PC-9 (cell line): Measurements from ENCODE around the gene GNG13. TPM values are rescaled to one million over a fixed set of nuclear protein-coding genes. Genes with fewer than 3 reads are reported as not detected.

Source experiments
- BruUV-seq: library from RNA; stranded (reverse); fragments of 400-500 nt; replicated peaks from 2 replicates; lab custom pipeline; 2021; lab: Mats Ljungman, UMichigan
- CTCF ChIA-PET: fragments of 300-600 bp; sonication (Branson Sonifier 250); formaldehyde crosslinking; loops from one replicate; lab custom pipeline; 2022; ENCODE audit warnings: antibody characterized with exemption; lab: Charles Lee
- POLR2A ChIA-PET: fragments of 300-600 bp; sonication (Branson Sonifier 250); formaldehyde crosslinking; loops from one replicate; lab custom pipeline; 2022; ENCODE audit warnings: antibody characterized with exemption; ENCODE audit not compliant: unreplicated experiment; lab: Charles Lee
- DNase-seq, 2 experiments: peaks; one replicate each; pipeline versions ENCODE4 v3.0.0 to v3.0.0-alpha.2; 2015 to 2022; ENCODE audit warnings: mixed read lengths in 1 of 2
- H2AFZ ChIP-seq: fragments of 200-600 bp; sonication (generic); 2 replicates; pipeline ENCODE4 v1.8.1; 2017; ENCODE audit warnings: antibody characterized with exemption
- H3F3A ChIP-seq: fragments of 200-600 bp; sonication (generic); 2 replicates; pipeline ENCODE4 v1.8.1; 2017; ENCODE audit warnings: antibody characterized with exemption, mild to moderate bottlenecking, low read depth; ENCODE audit not compliant: insufficient read depth
- H3K27ac ChIP-seq: fragments of 200-600 bp; sonication (generic); 2 replicates; pipeline ENCODE4 v1.6.1; 2016; ENCODE audit warnings: mixed run types
- H3K27me3 ChIP-seq: fragments of 200-600 bp; sonication (generic); 2 replicates; pipeline ENCODE4 v1.6.1; 2016; ENCODE audit warnings: low read depth, mixed run types; ENCODE audit not compliant: insufficient read depth
- H3K36me3 ChIP-seq: fragments of 200-600 bp; sonication (generic); 2 replicates; pipeline ENCODE4 v1.6.1; 2016; ENCODE audit warnings: low read depth, mixed run types
- H3K4me1 ChIP-seq: fragments of 200-600 bp; sonication (generic); replicated peaks from 2 replicates; pipeline ENCODE4 v1.6.1; 2016; ENCODE audit warnings: mixed run types; ENCODE audit not compliant: insufficient read depth
- H3K4me2 ChIP-seq: fragments of 200-600 bp; sonication (generic); 2 replicates; pipeline ENCODE4 v1.6.1; 2017; ENCODE audit warnings: mixed run types
- H3K4me3 ChIP-seq: fragments of 200-600 bp; sonication (generic); 2 replicates; pipeline ENCODE4 v1.6.1; 2016; ENCODE audit warnings: mixed run types
- H3K79me2 ChIP-seq: fragments of 200-600 bp; sonication (generic); 2 replicates; pipeline ENCODE4 v1.6.1; 2017; ENCODE audit warnings: low read depth, mixed run types
- H3K9me2 ChIP-seq: fragments of 200-600 bp; sonication (generic); 2 replicates; pipeline ENCODE4 v1.8.1; 2017; ENCODE audit warnings: mild to moderate bottlenecking; ENCODE audit not compliant: insufficient read depth
- H3K9me3 ChIP-seq: fragments of 200-600 bp; sonication (generic); 2 replicates; pipeline ENCODE4 v1.8.1; 2016; ENCODE audit warnings: low read depth; ENCODE audit not compliant: insufficient read depth
- H4K20me1 ChIP-seq: fragments of 200-600 bp; sonication (generic); 2 replicates; pipeline ENCODE4 v1.8.1; 2017; ENCODE audit not compliant: insufficient read depth
- EZH2 ChIP-seq: fragments of 200-600 bp; sonication (generic); IDR thresholded peaks from 2 replicates; pipeline ENCODE4 v1.8.0; 2017; ENCODE audit warnings: antibody characterized with exemption, low read depth
- intact Hi-C: fragments of 100-400 bp; cut with micrococcal nuclease; formaldehyde crosslinking; loops from one replicate; pipeline ENCODE4 v1.10.0; 2022; ENCODE audit not compliant: unreplicated experiment
- total RNA-seq: library from RNA; stranded (reverse); gene quantifications from 2 replicates; pipeline ENCODE4 v1.2.3, GENCODE V29; 2021
- TF ChIP-seq, protein P1 (sequence below): fragments of 200-600 bp; sonication (generic); conservative IDR thresholded peaks from 2 replicates; pipeline ENCODE4 v1.6.1; 2017; ENCODE audit warnings: mixed run types, antibody characterized with exemption, mild to moderate bottlenecking, moderate library complexity

The GNG13 gene
- total RNA-seq, 1 experiment from 2014 or later, result not detected

DNA sequence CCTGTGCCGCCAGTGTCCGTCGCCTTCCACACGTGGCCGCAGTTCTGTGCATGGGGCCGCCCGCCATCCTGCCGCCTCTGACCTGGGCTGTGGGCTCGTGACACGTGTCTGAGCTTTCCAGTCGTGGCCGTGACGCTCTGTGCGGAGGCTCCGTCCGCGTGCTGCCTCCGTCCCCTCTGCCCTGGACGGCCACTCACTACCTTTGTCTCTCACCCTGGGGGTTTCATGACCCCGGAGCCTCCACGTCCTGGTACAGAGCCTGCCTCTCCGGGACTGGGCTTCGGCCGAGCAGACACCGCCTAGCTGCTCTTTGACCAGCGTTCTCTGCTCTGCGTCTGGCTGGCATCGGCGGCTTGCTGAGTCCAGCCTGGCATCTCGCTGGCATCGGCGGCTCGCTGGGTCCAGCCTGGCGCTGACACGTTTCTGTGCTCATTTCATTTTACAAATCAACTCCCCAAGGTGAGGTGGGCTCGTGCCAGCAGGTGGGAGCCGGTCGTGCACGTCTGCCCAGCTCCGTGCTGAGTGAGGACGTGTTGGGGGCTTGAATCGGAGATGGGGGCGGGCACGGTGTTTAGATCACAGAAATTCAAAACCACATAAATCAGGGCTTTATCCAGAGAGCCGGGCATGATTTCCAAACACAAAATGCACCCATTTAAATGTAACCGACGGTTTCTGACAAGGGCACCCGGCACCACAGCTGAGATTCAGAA is 44.3 kb upstream of the GNG13 start:
- Histone ChIP-seq H3K79me2 (no peaks in the 10 kb centered on the region), H3K4me1 (no peaks in the 10 kb centered on the region), H3K4me3 (no peak overlapping the region), H3K27me3 (peaks cover 80% of the 10 kb centered on the region), H3F3A (peaks cover 3% of the 10 kb centered on the region; the same call in 1 of the 2 replicates), H3K27ac (no peak overlapping the region), H2AFZ (no peak overlapping the region), H4K20me1 (no peaks in the 10 kb centered on the region), H3K4me2 (no peak overlapping the region), H3K9me3 (no peaks in the 10 kb centered on the region), H3K9me2 (no peaks in the 10 kb centered on the region), H3K36me3 (no peaks in the 10 kb centered on the region)
- intact Hi-C loops, result no loop called here
- no TSS peak for BruUV-seq
- CTCF ChIA-PET, result no interaction called here
- POLR2A ChIA-PET, result no interaction called here
- no peak for DNase-seq
- TF ChIP-seq, protein P1, sequence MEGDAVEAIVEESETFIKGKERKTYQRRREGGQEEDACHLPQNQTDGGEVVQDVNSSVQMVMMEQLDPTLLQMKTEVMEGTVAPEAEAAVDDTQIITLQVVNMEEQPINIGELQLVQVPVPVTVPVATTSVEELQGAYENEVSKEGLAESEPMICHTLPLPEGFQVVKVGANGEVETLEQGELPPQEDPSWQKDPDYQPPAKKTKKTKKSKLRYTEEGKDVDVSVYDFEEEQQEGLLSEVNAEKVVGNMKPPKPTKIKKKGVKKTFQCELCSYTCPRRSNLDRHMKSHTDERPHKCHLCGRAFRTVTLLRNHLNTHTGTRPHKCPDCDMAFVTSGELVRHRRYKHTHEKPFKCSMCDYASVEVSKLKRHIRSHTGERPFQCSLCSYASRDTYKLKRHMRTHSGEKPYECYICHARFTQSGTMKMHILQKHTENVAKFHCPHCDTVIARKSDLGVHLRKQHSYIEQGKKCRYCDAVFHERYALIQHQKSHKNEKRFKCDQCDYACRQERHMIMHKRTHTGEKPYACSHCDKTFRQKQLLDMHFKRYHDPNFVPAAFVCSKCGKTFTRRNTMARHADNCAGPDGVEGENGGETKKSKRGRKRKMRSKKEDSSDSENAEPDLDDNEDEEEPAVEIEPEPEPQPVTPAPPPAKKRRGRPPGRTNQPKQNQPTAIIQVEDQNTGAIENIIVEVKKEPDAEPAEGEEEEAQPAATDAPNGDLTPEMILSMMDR, result no peak
- no peak for TF ChIP-seq EZH2

DNA sequence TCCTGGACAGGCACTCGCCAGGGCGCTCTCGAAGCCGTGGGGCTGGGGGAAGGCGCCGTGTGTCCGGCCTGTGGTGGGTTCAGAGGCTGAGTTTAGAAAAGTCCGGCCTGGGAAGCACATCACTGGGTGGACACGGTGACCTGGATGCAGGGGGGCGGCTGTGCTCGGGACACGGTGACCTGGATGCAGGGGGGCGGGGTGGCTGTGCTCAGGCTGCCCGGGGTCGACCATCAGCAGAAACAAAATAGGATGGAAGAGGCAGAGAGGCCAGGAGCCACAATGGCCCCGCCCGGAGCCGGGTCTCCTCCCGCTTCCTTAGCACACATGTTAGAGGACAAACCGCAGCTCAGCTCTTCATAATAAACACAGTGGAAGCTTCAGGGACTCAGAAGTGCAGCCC is 43.2 kb upstream of the GNG13 start:
- H3K4me2 ChIP-seq, result no peak overlapping the region
- H3K4me1 ChIP-seq, result no peaks in the 10 kb centered on the region
- BruUV-seq, result no TSS peak
- TF ChIP-seq, protein P1, result no peak
- no peak for TF ChIP-seq EZH2
- intact Hi-C loops, result no loop called here
- peaks cover 3% of the 10 kb centered on the region; the same call in 1 of the 2 replicates for H3F3A ChIP-seq
- no peaks in the 10 kb centered on the region for H3K9me3 ChIP-seq
- H3K4me3 ChIP-seq, result no peak overlapping the region
- DNase-seq, result no peak
- H3K9me2 ChIP-seq, result no peaks in the 10 kb centered on the region
- no peaks in the 10 kb centered on the region for H4K20me1 ChIP-seq
- no peaks in the 10 kb centered on the region for H3K79me2 ChIP-seq
- no peak overlapping the region for H3K27ac ChIP-seq
- peaks cover 77% of the 10 kb centered on the region for H3K27me3 ChIP-seq
- ChIA-PET CTCF (no interaction called here), POLR2A (no interaction called here)
- H3K36me3 ChIP-seq, result no peaks in the 10 kb centered on the region
- no peak overlapping the region for H2AFZ ChIP-seq

DNA sequence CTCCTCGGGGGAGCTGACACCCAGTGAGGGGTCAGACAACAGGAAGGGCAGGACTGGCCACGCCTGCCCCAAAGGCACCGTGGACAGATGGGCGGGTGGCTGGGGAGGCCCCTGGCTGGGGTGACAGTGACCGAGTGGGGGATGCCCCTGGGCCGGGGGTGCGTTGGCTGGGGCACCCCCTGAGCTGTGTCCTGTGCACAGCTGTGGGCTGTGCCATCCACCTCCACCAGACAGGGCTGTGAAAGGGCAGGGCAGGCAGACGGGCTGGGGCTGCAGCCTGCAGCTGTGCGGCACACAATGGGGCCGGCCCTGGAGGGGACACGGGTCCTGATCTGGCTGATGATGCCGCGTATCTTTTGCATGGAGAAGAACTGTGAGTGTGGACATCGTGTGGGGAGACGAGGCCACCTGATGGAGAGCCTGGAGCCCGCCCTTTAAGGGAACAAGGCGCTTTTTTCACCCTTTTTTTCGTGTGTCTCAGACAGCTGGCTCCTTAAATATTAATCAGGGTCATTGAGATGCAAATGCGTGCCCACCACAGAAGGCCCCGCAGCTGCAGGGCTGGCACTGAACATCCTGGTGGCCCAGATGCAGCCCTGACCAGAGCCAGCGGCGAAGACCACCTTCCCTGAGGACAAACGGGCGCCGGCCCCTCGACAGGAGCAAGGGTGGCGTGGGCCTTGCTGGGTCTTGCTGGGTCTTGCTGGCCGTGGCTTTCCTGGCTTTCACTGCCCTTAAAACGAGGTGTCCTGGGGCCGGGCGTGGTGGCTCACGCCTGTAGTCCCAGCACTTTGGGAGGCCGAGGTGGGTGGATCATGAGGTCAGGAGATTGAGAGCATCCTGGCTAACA is 42.4 kb upstream of the GNG13 start:
- Histone ChIP-seq H3K79me2 (no peaks in the 10 kb centered on the region), H3K9me3 (no peaks in the 10 kb centered on the region), H3K27ac (no peak overlapping the region), H2AFZ (no peak overlapping the region), H3K4me3 (no peak overlapping the region), H3K27me3 (peaks cover 73% of the 10 kb centered on the region), H3K4me2 (no peak overlapping the region), H3F3A (peaks cover 3% of the 10 kb centered on the region; the same call in 1 of the 2 replicates), H3K4me1 (no peaks in the 10 kb centered on the region), H4K20me1 (no peaks in the 10 kb centered on the region), H3K9me2 (no peaks in the 10 kb centered on the region), H3K36me3 (no peaks in the 10 kb centered on the region)
- CTCF ChIA-PET, result no interaction called here
- TF ChIP-seq EZH2, result no peak
- TF ChIP-seq, protein P1, result no peak
- POLR2A ChIA-PET, result interaction anchor here (0.6 kb wide), 1 partner anchor 761 kb away, joined by 10 read pairs; no protein-coding TSS in a partner anchor
- no TSS peak for BruUV-seq
- intact Hi-C loops, result no loop called here
- DNase-seq, result no peak
